HG03439 (cell line): ENCODE data around the gene CD164L2.
A peak's percentile ranks its signal among the peaks of the same experiment; 100 is the strongest.
"Not testable (repeated sequence)": the region's sequence is repeated elsewhere in the genome, so short reads cannot be mapped to it uniquely, and the experiment has no call there.

Experiments used
- ATAC-seq: cut with Tn5 transposase; IDR thresholded peaks from one replicate; pipeline ENCODE4 v1.9.1; 2021; ENCODE audit warnings: mild to moderate bottlenecking, moderate library complexity; ENCODE audit not compliant: unreplicated experiment

CD164L2 gene

GRCh38 chr1:27383039-27383605 lies at the start of gene CD164L2:
Gene CD164L2 (minus strand): TSS chr1:27383333. CDS start chr1:27383239, 94 bp downstream.
- ATAC-seq: no peak

GRCh38 chr1:27432725-27433124 lies 49.6 kb upstream of the CD164L2 start:
- ATAC-seq: not testable (repeated sequence)

- no peak for ATAC-seq
These were observed 48.4 kb upstream of the CD164L2 start for GRCh38 chr1:27431601-27431940.

- ATAC-seq: no peak
These were observed 47.9 kb upstream of the CD164L2 start for GRCh38 chr1:27430903-27431600.

- ATAC-seq: no peak
These were observed 45.9 kb upstream of the CD164L2 start for GRCh38 chr1:27429029-27429425.

- ATAC-seq: no peak
These were observed 45.3 kb upstream of the CD164L2 start for GRCh38 chr1:27428316-27429028.

- ATAC-seq: no peak
These were observed 44.7 kb upstream of the CD164L2 start for GRCh38 chr1:27427816-27428315.

- ATAC-seq: no peak
These were observed 44.2 kb upstream of the CD164L2 start for GRCh38 chr1:27427329-27427728.

GRCh38 chr1:27423709-27424108 lies 40.6 kb upstream of the CD164L2 start:
- no peak for ATAC-seq

GRCh38 chr1:27418326-27419185 lies 35.4 kb upstream of the CD164L2 start:
- peak; percentile 82 for ATAC-seq

GRCh38 chr1:27417713-27418112 lies 34.6 kb upstream of the CD164L2 start:
- no peak for ATAC-seq

- no peak for ATAC-seq
These were observed 33.4 kb upstream of the CD164L2 start for GRCh38 chr1:27416387-27417111.

GRCh38 chr1:27414091-27414490 lies 31.0 kb upstream of the CD164L2 start:
- ATAC-seq: no peak

- no peak for ATAC-seq
These were observed 29.9 kb upstream of the CD164L2 start for GRCh38 chr1:27413004-27413403.

GRCh38 chr1:27412502-27412901 lies 29.4 kb upstream of the CD164L2 start:
- ATAC-seq: no peak

GRCh38 chr1:27410709-27411108 lies 27.6 kb upstream of the CD164L2 start:
- no peak for ATAC-seq

- no peak for ATAC-seq
These were observed 26.5 kb upstream of the CD164L2 start for GRCh38 chr1:27409669-27410068.

- no peak for ATAC-seq
These were observed 25.0 kb upstream of the CD164L2 start for GRCh38 chr1:27408151-27408550.

GRCh38 chr1:27406791-27407190 lies 23.7 kb upstream of the CD164L2 start:
- not testable (repeated sequence) for ATAC-seq

- no peak for ATAC-seq
These were observed 23.2 kb upstream of the CD164L2 start for GRCh38 chr1:27406362-27406680.
